Neural cell (in vitro differentiated cells): ENCODE results near the gene GAST.

Experiments
- CTCF ChIP-seq: fragments of 450-650 bp; IDR thresholded peaks from 2 replicates; pipeline ENCODE4 v1.5.1; 2014; ENCODE audit warnings: antibody characterized with exemption, mild to moderate bottlenecking, moderate library complexity; ENCODE audit not compliant: poor library complexity, severe bottlenecking
- EZH2 ChIP-seq: fragments of 200-600, 300-800 bp; shearing (Covaris generic), sonication (generic); IDR thresholded peaks from 2 replicates; pipeline ENCODE4 v1.6.1; 2014; ENCODE audit warnings: antibody characterized with exemption, low read length, borderline replicate concordance, mild to moderate bottlenecking; ENCODE audit not compliant: insufficient read depth, poor library complexity, severe bottlenecking
- MXI1 ChIP-seq: fragments of 450-650 bp; conservative IDR thresholded peaks from 2 replicates; pipeline ENCODE4 v1.6.1; 2014; ENCODE audit warnings: antibody characterized with exemption, mild to moderate bottlenecking; ENCODE audit not compliant: poor library complexity, severe bottlenecking
- POLR2AphosphoS5 ChIP-seq: IDR thresholded peaks from 2 replicates; pipeline ENCODE4 v1.6.1; 2012
- RAD21 ChIP-seq: fragments of 450-650 bp; conservative IDR thresholded peaks from 2 replicates; pipeline ENCODE4 v1.6.1; 2014; ENCODE audit warnings: antibody characterized with exemption, mild to moderate bottlenecking, moderate library complexity

GRCh38 chr17:41663451-41664171 is 48.5 kb upstream of the GAST start:
- TF ChIP-seq CTCF = no peak
- no peak for TF ChIP-seq EZH2
- TF ChIP-seq POLR2AphosphoS5 = no peak
- no peak for TF ChIP-seq MXI1
- no peak for TF ChIP-seq RAD21
